ENCODE measurements around the gene CRHR1.

- TF ChIP-seq POLR2AphosphoS5 (IDR thresholded peaks at IDR 0.05; ENCODE audit: low read depth, low read length): no peak
- no peak for TF ChIP-seq REST (IDR thresholded peaks at IDR 0.05; ENCODE audit: insufficient read depth in 1 of 2, low read depth in 2 of 2, low read length in 2 of 2)
- TF ChIP-seq TAF1 (IDR thresholded peaks at IDR 0.05; ENCODE audit: borderline replicate concordance, insufficient read depth, low read length): no peak
- no peak for TF ChIP-seq FOXP2 (optimal IDR thresholded peaks at IDR 0.05; ENCODE audit: borderline replicate concordance, extremely low read depth, extremely low read length, insufficient read depth)
These were observed 83.6 kb downstream of the CRHR1 start for GRCh38 chr17:45867702-45868101.

All from PFSK-1 (cell line).